A549 (cell line): ENCODE results near the gene NFE2.

ENCODE experiments used
- KDM1A ChIP-seq: fragments of 200-600 bp; sonication (generic); IDR thresholded peaks from 2 replicates; pipeline ENCODE4 v1.6.1; 2016; ENCODE audit warnings: low read depth, mild to moderate bottlenecking
- SREBF2 ChIP-seq: fragments of 450-650 bp; IDR thresholded peaks from 2 replicates; pipeline ENCODE4 v1.6.1; 2014; ENCODE audit warnings: mild to moderate bottlenecking, moderate library complexity
- TF ChIP-seq, protein P1 (sequence below): fragments of >200 bp; sonication (Bioruptor Twin); formaldehyde crosslinking; IDR thresholded peaks from 3 replicates; pipeline ENCODE4 v1.5.1; 2016

DNA sequence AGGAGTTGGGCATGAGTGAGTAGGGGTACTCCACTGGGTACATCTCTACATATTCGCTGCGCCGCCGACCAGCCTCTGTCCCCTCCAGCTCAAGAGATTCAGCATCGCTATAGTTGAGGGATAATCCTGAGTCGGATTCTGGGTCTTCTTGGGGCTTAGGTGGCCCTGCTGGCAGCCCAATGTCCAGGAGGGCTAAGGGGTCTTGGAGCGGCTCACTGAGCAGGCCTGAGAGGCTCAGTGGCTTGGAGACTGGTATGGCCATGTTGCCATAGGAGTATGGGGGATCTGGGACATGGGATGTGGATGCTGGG is 7.9 kb downstream of the NFE2 start:
- TF ChIP-seq, protein P1, sequence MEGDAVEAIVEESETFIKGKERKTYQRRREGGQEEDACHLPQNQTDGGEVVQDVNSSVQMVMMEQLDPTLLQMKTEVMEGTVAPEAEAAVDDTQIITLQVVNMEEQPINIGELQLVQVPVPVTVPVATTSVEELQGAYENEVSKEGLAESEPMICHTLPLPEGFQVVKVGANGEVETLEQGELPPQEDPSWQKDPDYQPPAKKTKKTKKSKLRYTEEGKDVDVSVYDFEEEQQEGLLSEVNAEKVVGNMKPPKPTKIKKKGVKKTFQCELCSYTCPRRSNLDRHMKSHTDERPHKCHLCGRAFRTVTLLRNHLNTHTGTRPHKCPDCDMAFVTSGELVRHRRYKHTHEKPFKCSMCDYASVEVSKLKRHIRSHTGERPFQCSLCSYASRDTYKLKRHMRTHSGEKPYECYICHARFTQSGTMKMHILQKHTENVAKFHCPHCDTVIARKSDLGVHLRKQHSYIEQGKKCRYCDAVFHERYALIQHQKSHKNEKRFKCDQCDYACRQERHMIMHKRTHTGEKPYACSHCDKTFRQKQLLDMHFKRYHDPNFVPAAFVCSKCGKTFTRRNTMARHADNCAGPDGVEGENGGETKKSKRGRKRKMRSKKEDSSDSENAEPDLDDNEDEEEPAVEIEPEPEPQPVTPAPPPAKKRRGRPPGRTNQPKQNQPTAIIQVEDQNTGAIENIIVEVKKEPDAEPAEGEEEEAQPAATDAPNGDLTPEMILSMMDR: no peak
- TF ChIP-seq SREBF2: no peak
- no peak for TF ChIP-seq KDM1A
